GM19324 (cell line): ENCODE measurements around the gene TECPR1.

Source experiments
- ATAC-seq: cut with Tn5 transposase; IDR thresholded peaks from one replicate; pipeline ENCODE4 v1.9.1; 2021; ENCODE audit warnings: mild to moderate bottlenecking, moderate library complexity; ENCODE audit not compliant: unreplicated experiment, low FRiP score

Gene TECPR1, protein sequence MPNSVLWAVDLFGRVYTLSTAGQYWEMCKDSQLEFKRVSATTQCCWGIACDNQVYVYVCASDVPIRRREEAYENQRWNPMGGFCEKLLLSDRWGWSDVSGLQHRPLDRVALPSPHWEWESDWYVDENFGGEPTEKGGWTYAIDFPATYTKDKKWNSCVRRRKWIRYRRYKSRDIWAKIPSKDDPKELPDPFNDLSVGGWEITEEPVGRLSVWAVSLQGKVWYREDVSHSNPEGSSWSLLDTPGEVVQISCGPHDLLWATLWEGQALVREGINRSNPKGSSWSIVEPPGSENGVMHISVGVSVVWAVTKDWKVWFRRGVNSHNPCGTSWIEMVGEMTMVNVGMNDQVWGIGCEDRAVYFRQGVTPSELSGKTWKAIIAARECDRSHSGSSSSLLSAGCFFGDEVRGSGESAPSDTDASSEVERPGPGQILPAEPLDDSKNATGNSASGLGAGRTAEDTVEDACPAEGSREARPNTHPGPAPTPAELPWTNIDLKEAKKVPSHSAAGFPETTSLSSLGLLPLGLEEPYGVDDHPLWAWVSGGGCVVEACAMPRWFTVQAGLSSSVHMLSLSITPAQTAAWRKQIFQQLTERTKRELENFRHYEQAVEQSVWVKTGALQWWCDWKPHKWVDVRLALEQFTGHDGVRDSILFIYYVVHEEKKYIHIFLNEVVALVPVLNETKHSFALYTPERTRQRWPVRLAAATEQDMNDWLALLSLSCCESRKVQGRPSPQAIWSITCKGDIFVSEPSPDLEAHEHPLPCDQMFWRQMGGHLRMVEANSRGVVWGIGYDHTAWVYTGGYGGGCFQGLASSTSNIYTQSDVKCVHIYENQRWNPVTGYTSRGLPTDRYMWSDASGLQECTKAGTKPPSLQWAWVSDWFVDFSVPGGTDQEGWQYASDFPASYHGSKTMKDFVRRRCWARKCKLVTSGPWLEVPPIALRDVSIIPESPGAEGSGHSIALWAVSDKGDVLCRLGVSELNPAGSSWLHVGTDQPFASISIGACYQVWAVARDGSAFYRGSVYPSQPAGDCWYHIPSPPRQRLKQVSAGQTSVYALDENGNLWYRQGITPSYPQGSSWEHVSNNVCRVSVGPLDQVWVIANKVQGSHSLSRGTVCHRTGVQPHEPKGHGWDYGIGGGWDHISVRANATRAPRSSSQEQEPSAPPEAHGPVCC

DNA sequence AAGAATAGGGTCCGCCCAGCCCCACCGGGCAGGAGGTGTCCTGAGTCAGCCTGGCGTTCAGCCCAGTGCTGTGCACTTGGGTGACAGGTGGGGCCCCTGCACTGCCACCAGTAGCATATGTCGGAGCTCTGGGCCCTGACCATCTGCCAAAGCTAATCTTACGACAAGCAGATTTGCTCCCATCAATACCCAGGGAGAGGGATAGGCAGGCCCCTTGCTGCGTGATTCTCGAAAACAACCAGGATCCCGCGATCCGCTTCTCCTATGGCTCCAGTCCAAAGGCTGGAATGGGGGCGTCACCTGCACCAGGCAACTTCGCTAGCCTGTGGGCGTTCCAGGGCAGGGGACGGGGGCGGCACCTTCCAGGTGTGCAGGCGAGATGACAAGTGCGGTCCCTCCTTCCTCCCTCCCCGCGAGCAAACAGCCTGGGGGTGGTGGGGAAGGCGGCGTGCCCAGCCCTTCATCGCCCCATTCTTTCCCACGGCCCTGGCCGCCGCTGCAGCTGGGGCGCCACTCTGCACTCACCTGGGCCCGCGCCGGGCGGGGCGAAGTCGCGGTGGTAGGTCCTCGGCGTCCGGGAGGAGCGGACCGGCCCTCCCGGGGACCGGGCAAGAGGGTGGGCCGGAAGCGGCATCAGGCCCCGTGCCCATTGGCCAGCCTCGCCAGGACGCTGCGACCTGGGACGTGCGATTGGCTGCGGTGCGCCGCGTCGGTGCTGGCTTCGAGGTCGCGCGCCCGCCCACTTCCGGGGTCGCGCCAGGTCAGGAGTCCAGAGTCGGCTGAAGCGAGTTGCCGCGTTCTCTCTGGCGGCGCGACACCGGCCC, at the start of gene TECPR1:
Gene TECPR1 (minus strand): TSS at position 632 of the 824 bp plus-strand sequence. CDS start 6,086 bp downstream, outside the sequence.
- peak; percentile 99 for ATAC-seq

DNA sequence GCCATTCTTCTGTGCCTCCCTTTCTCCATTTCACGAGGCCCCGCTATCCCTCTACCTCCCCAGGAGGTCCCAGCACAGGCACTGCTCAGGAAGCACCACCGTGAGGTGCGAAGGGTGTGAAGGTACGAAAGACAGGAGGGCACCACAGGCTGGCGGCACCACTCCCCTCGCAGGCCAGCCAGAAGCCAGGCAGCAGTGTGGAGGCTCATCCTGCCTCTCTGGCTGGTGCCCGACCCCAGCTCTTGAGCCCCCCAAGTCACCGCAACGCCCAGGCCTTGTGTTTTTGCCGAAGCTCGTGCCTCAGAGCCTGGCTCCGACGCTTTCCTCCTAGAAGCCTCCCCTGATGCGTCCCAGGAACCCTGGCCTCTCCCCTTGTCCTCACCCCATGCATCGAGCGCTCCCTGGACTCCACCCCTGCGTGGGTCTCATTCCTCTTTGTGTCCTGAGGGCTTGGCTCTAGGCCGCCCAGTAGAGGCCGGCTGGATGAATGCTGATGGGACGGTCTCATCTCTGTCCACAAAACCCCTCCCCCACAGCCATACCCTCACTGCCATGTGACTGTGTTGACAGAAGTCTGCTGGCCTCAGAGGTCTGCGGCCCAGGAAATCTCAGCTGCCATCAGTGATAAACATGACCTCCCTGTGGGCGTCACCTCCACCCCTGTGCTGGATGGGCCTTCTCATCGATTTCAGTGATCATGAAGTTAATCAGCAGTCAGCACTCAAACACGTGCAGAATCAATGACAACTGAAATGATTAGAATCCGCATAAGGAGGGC, 48.8 kb upstream of the TECPR1 start:
- ATAC-seq, result no peak

DNA sequence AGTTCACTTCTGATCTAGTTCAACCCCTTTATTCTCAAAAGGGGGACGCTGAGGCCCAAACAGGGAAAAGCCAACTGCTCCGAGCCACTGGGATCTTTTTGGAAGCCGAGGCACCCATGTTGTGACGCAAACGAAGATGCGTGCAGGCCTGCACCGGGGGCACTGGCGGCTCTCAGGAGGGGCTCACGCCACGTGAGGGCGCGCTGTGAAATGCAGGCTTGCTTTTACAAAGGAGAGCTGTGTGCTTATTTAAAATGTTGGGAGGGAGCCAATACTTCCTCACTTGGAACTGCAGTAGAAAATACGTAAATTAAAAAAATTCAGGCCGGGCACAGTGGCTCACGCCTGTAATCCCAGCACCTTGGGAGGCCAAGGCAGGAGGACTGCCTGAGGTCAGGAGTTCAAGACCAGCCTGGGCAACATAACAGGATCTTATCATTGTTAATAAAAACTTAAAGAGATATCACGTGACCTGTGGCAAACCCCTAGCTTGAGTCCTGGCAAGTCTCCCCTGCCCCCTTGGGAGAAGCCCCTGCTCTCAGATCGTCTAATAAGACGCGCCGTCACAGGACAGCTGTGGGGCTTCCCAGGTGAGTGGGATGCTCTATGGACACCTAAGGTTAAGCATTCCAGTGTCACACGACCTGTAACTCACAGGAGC, 45.7 kb upstream of the TECPR1 start:
- ATAC-seq, result no peak

DNA sequence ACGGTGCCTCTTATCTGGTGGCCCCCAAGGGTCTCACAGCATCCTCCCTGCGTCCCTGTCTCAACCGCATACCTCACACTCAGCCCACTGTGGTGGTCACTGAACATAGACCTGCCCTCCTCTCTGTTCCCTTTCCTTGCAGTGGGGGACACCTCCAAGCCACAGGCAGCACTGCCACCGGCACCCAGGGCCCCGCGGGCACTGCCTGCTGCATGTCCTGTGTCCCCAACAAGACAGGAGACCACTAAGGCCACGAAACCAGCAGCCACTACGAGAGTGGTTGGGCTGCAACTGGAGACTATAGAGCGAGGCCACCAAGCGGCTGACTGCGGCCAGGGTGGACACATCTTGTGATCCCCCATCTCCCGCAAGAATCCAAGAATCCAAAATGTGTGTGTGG, 44.8 kb upstream of the TECPR1 start:
- no peak for ATAC-seq

DNA sequence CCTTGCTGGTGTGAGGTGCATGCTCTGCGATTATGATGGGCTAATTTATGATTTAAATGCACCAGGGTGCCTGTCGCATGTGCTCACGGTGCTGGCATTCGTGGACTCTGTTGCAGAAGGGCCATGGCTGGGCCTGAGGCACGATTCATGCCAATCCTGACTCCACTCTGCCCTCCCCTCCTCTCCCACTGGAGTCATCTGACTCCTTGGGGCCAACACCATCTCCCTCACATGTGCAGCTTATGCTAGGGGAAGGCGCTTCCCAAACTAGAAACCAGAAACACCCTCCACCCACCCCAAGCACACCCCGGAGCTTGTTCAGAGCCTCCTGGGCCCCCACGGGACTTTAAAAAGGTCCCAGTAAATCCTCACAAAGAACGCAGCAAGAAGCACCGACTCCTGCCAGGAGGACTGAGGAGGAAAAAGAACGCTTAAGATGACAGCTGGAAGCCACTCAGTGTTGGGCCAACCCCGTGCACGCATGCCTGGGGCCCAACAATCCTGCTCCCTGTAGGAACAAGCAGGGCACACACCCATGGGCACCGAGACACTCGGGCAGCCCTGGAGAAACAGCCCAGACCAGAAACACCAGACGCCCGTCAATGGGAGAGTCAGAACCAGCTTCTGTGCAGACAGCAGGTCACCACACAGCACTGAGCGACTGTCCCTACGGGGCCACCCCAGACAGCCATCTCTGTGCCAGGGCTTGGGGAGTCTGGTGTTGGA, 43.6 kb upstream of the TECPR1 start:
- ATAC-seq, result no peak

DNA sequence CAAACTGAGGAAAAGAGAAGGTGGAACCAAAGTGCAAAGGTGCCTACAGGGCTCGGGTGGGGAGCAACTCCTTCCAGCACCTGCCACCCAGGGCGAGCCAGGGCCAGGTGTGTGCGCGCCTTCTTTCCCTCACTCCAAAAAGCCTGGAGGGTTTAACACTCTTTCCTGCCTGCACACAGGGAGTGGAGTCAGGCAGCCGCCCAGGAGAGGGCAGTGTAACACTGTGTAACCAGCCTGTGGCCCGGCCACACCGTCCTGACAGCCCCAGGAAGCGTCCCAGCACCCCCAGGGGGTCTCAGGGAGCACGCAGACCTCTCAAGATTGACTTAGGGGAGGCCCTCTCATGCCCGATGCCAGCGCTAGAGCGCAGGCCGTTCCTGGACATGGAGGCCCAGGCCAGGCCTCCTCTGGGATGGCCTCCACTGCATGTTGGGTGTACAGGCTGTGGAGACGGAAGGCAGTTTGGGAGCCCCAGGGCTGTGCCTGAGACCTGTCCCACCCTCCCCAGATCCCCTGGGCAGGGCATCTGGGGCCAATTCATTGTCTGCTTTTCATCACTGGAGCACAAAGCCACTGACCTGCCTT, 42.9 kb upstream of the TECPR1 start:
- ATAC-seq, result no peak

DNA sequence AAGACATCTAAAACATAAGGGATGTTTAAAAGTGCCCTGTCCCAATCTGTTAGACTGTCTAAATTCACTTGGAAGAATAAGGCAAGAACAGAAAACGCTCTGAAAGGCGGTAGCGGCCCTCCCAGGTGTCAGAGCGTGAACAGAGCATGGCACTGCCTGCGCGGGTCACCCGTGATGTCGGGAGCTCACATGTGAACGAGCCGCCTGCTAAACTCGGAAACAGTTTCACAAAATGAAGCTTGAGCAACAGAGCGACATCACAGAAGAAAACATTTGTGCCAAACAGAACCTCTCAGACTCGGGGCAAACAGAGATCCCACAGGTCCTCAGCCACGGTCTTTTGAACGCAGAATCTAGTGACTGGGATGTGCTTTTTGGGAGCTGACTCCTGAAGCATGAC, 42.3 kb upstream of the TECPR1 start:
- ATAC-seq, result no peak

DNA sequence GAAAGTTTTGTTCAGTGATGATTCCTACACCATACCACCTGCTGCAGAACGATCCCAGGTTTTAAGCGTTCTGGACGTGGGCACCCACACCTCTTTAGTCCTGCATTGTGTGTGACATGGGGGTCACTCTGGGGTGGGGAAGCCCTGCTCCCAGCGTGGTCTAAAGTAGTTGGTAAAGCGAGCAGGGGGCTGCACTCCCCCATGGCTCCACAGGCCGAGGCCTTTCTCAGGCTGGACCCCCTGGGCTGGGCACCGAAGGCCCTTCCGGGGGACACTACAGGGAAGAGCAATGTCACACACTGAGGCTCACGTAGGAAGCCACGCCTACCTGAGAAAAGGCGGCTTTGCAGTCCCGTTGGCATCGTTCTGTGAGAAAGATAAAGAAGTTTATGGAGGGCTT, 41.7 kb upstream of the TECPR1 start:
- ATAC-seq, result no peak

DNA sequence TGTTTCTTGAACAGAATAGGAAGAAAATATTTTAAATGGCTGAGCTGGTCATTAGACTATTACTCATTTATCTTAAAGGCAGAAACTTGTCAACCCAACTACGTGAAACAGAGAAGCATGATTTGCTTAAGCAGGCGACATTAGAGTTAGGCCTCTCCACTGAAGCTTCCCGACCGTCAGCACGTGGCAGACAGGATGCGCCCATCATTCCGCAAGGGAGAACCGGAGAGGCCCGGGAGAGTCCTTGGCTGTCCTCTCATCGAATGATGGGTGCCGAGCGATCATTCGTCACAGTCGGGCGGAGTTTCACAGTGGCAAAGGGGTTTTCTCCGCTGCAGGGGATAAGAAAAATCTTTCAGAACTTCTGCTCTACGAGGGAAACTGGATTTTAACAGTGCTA, 41.2 kb upstream of the TECPR1 start:
- ATAC-seq, result no peak

DNA sequence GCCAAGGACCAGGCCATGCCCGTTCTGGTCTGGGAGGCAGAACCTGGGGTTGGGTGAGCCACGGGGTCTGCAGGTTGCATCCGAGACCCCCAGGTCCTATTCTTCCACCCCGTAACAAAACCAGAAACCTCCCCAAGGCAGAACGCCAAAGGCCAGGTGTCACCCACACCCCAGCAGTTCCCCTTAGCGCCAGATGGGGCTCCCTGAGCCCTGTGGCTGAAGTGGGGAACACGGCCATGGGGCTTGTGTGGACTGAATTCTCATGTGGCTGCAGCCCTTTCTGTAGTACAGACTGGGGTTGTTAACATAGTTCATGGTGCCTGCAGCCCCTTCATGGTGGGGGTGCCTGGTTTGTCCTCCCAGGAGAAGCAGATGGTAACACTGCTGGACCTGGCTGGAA, 39.7 kb upstream of the TECPR1 start:
- ATAC-seq, result no peak

DNA sequence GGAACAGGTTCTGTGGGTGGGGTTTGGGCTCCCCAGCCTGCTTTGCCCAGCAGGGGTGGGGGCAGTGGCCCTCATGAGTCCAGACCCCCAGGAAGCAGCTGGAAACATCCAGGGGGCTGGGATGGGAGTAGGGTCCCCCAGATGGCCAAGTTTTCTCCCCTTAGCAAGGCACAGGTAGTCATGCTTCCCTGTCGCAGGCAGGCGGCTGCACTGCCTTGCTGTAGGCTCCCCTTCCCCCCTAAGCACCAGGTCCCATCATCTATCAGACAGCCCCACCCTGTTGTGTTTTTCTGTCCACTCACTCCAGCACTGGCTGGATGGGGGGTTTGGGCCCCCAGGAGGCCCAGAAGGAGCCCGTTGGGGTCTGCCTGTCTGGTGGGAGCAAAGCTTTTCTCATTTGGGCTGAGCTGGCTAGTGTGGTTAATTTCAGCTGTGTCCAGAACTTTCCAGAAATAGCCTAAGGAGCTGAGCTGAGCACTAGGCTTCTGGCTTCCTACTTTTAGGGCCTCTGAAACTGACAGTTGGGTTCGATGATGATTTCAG, 37.4 kb upstream of the TECPR1 start:
- no peak for ATAC-seq

DNA sequence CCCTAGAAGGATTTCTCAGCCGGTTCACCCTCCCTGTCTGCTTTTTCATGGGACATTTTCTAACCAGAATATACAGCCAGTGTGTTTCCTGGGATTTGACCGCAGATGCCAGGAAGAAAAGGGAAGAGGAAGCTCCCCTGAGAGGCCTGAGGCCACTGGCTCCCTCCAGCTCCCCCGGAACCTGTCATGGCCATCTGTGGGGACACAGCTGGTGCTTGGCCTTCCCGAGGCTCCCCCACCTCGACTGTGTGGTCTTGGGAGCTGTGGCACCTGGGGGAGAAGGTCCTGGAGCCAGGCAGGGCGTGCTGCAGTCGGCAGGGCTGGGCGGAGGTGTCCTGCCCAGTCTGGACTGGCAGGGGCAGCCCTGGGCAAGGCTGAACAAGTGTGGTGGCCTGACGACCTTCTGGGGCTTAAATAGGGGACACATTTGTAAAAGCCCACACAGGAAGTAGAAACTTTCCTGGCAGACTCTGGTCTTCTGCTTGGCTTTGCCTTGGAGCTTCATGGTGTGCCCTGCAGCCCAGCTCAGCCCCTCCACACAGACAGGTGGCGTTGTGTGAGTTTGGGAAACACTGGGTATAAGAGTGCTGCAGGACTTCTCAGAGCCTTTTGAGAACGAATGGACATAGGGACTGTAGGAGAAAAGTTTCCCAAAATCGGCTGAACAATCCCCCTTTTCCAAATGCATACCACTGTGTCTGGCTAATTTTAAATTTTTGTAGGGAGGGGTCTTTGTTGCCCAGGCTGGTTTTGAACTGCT, 36.2 kb upstream of the TECPR1 start:
- ATAC-seq, result no peak

DNA sequence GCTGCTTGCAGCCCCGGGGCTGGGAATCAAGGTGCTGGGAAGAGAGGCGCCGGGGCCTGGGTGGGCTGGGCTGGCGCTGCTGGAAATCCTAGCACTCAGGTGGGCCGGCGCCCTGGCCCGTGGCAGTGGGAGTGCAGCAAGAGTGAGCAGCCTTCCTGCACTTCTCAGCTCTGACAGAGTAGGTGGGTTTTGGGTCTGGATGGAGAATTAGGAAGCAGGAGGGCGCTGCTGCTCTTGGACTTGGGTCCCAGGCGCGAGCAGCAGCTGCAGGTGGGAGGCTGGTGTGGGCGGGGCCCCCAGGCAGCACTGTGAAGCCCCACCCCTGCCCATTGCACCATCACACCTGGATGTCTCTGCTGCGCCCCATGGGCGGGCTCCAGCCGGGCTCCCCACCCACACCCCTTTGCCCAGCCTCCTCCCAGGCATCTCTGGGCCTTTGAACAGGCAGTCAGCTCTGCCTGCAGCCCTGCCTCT, 35.5 kb upstream of the TECPR1 start:
- ATAC-seq, result no peak

DNA sequence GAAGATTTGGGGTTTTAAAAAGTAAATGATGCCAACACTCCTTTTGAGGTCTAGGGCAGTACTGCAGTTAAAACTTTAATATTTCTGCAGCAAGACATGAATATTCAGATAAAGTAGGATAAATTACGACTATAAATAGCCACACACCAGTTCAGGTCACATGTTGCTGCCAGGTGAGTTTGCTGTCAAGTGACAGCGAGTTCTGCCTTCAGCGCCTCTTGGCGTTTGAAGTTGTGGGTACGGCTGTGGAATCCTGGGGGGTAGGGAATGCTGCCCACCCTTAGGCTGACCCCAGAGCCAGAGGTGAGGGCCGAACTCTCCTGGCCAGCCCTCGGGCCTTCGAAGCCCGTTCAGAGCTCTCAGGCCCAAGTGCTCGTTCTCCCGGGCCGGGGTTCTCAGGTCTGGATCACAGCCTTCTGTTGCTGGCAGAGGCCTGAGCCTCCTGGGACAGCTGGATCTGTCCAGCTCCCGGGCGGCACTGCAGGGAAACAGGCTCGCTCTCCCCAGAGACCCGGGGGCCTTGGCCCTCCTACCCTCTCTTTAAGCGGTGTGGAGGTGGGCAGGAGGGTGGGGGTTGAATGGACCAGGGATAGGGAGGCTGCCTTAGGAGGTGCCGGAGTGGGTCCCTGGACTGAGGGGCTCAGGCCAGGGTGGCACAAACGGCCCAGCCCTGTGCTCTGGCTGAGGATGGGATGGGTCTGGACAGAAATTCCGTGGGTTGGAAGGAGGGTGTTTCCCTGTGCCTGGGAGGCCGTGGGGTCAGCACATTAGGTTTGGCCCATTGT, 34.9 kb upstream of the TECPR1 start:
- no peak for ATAC-seq

DNA sequence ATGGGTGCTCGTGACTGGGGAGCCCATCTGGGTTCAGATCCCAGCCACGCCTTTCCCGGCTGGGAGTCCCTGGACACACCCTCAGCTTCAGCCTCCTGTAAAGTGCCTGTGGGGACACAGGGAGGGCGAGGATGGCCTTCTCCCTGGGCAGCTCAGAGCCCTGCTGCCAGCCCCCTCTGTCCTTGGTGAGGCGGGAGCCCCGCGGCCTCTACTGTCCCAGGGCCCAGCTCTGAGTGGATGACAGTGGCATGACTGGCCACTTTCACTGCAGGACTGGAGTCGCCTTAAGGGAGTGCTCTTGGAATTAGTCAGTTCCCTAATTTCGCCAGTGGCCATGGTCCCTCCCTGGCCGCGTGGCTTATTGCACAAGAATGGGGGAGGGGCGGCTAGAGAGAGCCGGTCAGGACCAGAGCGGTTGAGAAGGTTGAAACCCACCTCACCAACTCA, 34.1 kb upstream of the TECPR1 start:
- no peak for ATAC-seq
